Suprapubic skin (tissue), 4 donors: ENCODE data around the gene CIB4.

Source experiments
- EP300 ChIP-seq: sonication (generic); formaldehyde crosslinking; IDR thresholded peaks from one replicate; pipeline ENCODE4 v1.6.1; 2017; ENCODE audit warnings: antibody characterized with exemption
- POLR2A ChIP-seq, 2 donors: fragments of 450-650 bp; IDR thresholded peaks; one replicate each; pipeline ENCODE4 v1.6.1; 2017; ENCODE audit warnings: antibody characterized with exemption in 2 of 2, mild to moderate bottlenecking in 2 of 2, moderate library complexity in 2 of 2
- POLR2AphosphoS5 ChIP-seq, 3 donors: sonication (generic); formaldehyde crosslinking; IDR thresholded peaks; one replicate each; pipeline ENCODE4 v1.6.1; 2017; ENCODE audit warnings: antibody characterized with exemption in 3 of 3
- TF ChIP-seq, protein P1 (sequence below), 2 donors: fragments of 200-600 bp in 1 of 2; fragments of 450-650 bp in 1 of 2; sonication (generic) in 1 of 2; IDR thresholded peaks; one replicate each; pipeline ENCODE4 v1.5.1; 2016 to 2019; ENCODE audit warnings: antibody characterized with exemption in 2 of 2, mild to moderate bottlenecking in 1 of 2, moderate library complexity in 1 of 2

DNA sequence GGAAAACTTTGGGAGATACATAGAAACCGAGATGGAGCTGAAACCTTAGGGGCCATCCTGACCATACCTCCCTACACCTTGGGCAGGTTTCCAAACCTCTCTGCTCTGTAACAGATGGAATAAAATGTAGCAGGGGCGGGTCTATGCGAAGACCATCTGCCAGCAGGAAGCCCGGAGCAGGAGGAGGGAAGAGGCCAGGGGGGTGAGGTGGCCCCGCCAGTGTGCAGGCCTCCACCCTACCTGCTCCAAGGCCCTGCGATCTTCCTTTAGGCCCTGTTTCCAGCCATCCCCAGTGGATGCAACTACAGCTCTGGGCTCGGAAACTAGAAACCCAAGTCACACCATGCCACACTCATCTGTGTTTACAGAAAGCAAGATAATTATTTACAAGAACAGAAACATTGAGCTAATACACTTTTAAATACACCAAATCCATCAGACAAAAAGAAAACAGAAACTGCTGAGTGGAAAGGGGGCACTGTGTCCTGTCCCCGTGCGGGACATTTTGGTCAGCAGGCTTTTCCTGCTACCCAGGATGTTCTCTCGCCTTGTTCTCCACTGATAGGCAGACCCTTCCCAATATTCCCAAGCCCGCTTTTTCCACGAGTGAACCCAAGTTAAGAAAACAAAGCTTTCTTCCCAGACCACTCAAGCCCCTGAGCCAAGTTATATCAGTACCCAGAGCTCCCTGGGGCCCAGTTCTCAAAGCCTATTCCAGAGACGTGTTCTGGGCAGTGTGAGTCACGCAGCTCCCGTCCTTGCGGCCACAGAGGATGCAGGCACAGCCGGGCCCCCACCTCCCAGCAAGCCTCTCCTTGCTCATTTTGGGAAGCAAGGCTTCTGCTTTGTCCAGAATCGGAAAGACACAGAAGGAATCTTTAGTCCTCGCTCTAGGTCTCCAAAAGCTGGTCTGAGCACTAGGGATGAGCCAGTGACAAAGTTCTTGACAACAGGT, 17.3 kb downstream of the CIB4 start:
- TF ChIP-seq, protein P1, sequence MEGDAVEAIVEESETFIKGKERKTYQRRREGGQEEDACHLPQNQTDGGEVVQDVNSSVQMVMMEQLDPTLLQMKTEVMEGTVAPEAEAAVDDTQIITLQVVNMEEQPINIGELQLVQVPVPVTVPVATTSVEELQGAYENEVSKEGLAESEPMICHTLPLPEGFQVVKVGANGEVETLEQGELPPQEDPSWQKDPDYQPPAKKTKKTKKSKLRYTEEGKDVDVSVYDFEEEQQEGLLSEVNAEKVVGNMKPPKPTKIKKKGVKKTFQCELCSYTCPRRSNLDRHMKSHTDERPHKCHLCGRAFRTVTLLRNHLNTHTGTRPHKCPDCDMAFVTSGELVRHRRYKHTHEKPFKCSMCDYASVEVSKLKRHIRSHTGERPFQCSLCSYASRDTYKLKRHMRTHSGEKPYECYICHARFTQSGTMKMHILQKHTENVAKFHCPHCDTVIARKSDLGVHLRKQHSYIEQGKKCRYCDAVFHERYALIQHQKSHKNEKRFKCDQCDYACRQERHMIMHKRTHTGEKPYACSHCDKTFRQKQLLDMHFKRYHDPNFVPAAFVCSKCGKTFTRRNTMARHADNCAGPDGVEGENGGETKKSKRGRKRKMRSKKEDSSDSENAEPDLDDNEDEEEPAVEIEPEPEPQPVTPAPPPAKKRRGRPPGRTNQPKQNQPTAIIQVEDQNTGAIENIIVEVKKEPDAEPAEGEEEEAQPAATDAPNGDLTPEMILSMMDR (IDR thresholded peaks at IDR 0.05), result no peak
- no peak for TF ChIP-seq POLR2A (IDR thresholded peaks at IDR 0.05)
- no peak for TF ChIP-seq POLR2AphosphoS5 (IDR thresholded peaks at IDR 0.05)
- no peak for TF ChIP-seq EP300
